RPMI7951 (cell line): Measurements from ENCODE around the gene EGFR. TPM values are rescaled to one million over a fixed set of nuclear protein-coding genes. Genes with fewer than 3 reads are reported as not detected.
"Not testable (repeated sequence)": the region's sequence is repeated elsewhere in the genome, so short reads cannot be mapped to it uniquely, and the experiment has no call there.

Experiments
- DNase-seq: peaks from one replicate; pipeline ENCODE4 v3.0.0-alpha.2; 2012; ENCODE audit warnings: low read depth
- total RNA-seq: library from RNA; depleted of rRNA; stranded (reverse); fragments of >200 nt; shearing (Covaris generic); gene quantifications from 2 replicates; pipeline ENCODE4 v1.2.3, GENCODE V29; 2014

The EGFR gene
- total RNA-seq, 1 experiment from 2014 or later: 40.9 TPM

DNA sequence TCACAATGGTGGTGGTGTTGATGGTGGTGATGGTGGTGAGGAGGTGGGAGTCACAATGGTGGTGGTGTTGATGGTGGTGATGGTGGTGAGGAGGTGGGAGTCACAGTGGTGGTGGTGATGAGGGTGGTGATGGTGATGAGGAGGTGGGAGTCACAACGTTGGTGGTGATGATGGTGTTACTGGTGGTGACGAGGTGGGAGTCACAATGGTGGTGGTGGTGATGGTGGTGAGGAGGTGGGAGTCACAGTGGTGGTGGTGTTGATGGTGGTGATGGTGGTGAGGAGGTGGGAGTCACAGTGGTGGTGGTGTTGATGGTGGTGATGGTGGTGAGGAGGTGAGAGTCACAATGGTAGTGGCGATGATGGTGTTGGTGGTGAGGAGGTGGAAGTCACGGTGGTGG lies 148.5 kb downstream of the EGFR start:
- DNase-seq: not testable (repeated sequence)

DNA sequence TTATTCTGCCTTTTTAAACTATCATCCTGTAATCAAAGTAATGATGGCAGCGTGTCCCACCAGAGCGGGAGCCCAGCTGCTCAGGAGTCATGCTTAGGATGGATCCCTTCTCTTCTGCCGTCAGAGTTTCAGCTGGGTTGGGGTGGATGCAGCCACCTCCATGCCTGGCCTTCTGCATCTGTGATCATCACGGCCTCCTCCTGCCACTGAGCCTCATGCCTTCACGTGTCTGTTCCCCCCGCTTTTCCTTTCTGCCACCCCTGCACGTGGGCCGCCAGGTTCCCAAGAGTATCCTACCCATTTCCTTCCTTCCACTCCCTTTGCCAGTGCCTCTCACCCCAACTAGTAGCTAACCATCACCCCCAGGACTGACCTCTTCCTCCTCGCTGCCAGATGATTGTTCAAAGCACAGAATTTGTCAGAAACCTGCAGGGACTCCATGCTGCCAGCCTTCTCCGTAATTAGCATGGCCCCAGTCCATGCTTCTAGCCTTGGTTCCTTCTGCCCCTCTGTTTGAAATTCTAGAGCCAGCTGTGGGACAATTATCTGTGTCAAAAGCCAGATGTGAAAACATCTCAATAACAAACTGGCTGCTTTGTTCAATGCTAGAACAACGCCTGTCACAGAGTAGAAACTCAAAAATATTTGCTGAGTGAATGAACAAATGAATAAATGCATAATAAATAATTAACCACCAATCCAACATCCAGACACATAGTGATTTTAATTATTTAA lies 151.7 kb downstream of the EGFR start:
- DNase-seq: no peak

DNA sequence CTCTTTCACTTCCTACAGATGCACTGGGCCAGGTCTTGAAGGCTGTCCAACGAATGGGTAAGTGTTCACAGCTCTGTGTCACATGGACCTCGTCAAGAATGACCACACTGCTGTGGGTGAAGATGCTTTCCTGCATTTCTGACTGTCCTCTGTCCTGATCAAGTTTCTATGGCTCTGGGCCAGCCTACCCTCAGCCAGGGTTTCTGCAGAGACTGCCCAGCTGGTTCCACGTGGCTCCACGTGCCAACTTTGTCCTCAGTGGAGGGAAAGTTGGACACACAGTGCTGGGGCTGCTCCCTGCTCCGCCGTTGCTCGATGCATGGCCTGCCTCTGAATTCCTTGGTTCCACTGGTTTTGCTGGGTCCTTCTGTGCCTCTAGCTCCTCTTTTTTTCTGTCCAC lies 152.3 kb downstream of the EGFR start:
- peak; percentile 38 for DNase-seq

DNA sequence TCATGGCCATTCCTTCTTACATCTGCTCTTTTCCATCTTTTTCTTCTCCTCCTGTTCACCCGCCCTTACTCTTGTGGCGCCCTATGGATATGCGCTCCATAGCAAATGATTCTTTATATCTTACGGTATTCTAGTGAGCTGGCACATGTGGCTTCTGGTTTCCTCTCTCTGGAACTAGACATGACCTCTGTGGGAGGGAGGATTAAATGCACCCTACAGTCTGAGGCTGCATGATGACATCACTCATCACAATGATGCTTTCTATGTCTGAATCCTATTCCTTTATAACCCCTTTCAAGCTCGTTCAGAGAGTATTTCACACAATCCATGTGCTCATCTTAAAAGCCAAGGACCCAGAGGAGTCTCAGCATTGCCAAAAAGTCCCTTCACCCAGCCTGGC lies 153.3 kb downstream of the EGFR start:
- DNase-seq: peak; percentile 40

DNA sequence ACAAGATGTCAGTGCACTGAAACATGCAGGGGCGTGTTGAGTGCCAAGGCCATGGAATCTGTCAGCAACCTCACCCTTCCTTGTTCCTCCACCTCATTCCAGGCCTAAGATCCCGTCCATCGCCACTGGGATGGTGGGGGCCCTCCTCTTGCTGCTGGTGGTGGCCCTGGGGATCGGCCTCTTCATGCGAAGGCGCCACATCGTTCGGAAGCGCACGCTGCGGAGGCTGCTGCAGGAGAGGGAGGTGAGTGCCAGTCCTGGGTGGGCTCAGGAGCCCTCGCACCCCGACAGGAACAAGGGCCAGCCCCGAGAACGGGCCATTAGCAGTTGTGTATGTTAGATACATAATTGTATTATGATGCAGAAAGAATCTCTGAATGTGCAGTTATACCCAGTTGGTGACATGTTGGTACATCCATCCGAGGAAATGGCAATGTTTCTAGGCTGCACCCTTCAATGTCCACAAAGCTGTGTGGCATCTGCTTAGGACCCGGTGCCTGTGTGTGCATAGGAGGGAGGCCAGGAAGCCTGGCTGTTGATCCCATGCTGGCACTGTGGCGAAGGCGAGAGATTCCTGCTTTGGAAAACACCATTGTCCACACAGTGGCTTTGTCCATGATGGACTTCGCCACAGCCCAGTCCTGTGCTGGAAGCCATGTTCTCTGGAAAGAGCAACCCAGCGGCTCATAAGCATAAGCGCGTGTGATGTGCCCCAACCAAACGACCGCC lies 154.2 kb downstream of the EGFR start:
- DNase-seq: no peak

DNA sequence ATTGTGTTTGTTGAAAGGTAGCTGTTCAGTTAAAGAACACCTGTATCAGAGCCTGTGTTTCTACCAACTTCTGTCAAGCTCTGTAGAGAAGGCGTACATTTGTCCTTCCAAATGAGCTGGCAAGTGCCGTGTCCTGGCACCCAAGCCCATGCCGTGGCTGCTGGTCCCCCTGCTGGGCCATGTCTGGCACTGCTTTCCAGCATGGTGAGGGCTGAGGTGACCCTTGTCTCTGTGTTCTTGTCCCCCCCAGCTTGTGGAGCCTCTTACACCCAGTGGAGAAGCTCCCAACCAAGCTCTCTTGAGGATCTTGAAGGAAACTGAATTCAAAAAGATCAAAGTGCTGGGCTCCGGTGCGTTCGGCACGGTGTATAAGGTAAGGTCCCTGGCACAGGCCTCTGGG lies 154.9 kb downstream of the EGFR start:
- no peak for DNase-seq

DNA sequence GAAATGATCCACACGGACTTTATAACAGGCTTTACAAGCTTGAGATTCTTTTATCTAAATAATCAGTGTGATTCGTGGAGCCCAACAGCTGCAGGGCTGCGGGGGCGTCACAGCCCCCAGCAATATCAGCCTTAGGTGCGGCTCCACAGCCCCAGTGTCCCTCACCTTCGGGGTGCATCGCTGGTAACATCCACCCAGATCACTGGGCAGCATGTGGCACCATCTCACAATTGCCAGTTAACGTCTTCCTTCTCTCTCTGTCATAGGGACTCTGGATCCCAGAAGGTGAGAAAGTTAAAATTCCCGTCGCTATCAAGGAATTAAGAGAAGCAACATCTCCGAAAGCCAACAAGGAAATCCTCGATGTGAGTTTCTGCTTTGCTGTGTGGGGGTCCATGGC lies 155.6 kb downstream of the EGFR start:
- no peak for DNase-seq

DNA sequence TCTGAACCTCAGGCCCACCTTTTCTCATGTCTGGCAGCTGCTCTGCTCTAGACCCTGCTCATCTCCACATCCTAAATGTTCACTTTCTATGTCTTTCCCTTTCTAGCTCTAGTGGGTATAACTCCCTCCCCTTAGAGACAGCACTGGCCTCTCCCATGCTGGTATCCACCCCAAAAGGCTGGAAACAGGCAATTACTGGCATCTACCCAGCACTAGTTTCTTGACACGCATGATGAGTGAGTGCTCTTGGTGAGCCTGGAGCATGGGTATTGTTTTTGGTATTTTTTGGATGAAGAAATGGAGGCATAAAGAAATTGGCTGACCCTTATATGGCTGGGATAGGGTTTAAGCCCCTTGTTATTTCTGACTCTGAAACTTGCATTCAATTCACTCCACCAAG lies 156.0 kb downstream of the EGFR start:
- DNase-seq: no peak

DNA sequence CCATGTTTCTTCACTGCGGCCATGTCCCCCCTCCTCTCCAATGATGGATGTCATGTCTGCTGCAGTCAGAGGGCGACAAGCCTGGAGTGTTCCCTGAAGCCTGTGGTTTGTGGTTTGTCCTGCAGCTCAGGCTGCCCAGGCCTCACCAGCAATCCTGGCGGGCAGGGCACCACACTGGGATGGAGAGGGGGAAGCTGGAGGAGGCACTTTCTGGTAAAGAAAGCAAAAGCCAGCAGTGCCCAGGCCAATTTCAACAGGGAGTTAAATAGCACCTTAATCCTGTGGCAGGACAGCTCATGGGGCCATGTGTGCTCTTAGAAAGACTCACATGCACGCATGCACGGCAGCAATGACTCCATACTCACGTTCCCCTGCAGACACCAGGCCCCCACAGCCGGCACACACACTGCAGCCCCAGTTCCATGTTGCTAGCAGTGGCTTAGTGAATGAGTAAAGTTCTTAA lies 158.3 kb downstream of the EGFR start:
- peak; percentile 90 for DNase-seq

DNA sequence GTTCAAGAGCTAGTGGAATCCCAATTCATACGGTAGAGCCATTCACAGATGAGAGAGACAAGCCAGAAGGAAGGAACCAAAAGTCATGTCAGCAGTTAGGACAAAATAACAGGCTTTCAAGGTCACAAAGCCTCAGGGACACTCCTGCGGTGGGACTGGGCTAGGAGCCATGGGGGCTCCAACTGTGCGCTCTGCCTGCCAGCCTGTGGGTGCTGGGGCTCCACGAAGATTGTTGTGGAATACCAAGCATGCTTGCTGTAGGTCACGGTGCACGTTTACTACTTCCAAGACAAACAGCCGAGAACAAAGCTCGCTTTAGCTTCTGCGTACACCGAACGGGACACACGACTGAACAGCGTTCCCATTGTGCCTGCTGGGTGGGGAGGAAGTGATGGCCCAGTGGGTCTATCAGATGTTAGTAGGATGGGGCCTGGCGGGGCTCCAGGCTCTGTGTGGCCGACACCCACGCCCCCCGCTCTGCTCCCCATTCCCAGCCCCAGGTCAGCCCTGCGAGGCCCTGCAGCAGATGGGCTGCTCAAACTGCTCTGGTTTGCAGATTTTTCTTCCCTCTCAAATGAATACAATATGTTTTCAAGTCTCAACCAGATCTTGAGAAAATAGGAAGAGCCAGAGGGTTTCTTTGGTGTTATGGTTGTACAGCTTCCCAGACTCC lies 158.9 kb downstream of the EGFR start:
- peak; percentile 95 for DNase-seq

DNA sequence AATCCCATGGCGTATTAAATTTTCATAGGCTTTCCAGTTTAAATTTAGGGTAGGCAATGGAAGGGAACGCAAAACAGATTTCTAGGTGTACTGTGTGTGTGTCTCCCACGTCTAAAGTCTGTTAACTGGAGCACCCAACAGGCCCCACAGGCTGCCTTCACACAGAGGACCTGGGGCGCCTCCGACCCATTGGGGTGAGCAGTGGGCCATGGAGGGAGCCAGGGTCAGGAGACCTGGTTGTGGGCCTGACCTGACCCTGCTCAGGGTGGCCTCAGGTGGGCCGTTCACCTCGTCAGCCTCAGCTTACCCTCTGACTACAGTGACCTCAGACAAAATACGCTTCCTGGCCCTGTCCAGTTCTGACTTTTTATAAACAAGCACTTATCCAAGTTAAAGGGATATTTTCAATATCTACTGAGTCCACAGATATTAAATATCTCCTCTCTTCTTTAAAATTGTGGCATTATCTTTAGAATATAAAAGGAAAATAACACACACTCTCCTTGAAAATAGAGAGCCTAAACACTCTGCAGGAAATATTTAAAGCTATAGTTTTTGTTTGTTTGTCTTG lies 159.6 kb downstream of the EGFR start:
- no peak for DNase-seq

DNA sequence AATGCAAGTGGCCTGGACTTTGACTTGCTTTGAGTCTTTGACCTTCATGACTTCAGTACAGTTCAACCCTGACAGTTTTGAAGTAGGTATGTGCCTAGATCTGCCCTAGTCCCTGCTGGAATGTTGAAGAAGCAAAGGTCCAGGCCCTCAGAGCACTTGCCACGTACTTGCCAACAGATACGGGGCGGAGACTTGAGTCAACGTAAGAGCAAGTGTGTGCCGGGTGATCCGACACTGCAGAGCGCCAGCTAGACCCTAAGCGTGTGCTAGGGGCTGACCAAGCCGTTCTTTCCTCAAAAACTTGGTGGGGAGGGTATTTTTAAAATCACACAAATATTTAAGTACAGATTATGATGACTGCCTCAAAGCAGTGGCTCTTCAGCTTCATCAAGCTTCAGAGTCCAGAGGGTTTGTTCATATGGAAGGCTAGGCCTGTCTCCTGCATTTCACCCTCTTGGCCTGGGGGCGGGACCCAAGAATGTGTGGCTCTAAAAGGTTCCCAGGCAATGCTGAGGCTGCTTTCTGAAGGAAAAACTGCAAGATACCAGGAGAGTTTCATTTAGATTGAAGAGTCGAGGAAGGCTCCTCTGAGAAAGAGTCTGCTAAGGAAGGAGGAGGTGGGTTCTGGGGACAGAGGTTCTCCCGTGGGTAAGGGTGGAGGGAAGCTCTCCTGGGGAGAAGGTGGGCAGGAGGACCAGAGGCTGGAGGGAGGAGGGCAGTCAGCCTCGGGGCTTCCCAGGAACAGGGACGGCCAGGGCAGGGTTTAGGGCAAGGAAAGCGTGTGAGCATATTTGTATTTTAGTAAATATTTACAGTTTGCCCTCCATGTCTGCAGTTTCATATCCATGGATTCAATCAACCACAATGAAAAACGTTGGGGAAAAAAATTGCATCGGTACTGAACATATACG lies 160.3 kb downstream of the EGFR start:
- DNase-seq: no peak

DNA sequence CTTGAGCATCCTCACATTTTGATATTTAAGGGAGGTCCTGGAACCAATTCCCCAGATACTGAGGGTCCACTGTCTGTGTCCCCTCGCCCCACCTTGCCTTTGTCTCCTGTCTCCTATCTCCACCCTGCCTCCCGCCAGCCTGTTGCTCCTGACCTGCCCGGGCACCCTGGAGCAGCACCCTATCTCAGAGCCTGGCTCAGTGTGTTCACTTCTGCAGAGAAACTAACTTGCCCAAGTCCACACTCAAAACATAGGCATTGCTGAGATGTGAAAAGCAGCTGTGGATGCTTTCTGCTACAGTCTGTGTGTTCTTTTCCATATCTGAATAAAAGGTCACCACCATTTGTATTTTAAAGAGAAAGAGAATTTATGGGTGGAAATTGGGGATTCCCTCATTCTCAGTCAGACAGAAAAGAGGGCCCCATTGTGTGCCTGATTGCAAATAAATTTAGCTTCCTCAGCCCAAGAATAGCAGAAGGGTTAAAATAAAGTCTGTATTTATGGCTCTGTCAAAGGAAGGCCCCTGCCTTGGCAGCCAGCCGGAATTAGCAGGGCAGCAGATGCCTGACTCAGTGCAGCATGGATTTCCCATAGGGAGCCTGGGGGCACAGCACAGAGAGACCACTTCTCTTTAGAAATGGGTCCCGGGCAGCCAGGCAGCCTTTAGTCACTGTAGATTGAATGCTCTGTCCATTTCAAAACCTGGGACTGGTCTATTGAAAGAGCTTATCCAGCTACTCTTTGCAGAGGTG lies 161.3 kb downstream of the EGFR start:
- peak; percentile 91 for DNase-seq

DNA sequence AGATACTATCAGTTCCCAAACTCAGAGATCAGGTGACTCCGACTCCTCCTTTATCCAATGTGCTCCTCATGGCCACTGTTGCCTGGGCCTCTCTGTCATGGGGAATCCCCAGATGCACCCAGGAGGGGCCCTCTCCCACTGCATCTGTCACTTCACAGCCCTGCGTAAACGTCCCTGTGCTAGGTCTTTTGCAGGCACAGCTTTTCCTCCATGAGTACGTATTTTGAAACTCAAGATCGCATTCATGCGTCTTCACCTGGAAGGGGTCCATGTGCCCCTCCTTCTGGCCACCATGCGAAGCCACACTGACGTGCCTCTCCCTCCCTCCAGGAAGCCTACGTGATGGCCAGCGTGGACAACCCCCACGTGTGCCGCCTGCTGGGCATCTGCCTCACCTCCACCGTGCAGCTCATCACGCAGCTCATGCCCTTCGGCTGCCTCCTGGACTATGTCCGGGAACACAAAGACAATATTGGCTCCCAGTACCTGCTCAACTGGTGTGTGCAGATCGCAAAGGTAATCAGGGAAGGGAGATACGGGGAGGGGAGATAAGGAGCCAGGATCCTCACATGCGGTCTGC lies 162.2 kb downstream of the EGFR start:
- DNase-seq: no peak

DNA sequence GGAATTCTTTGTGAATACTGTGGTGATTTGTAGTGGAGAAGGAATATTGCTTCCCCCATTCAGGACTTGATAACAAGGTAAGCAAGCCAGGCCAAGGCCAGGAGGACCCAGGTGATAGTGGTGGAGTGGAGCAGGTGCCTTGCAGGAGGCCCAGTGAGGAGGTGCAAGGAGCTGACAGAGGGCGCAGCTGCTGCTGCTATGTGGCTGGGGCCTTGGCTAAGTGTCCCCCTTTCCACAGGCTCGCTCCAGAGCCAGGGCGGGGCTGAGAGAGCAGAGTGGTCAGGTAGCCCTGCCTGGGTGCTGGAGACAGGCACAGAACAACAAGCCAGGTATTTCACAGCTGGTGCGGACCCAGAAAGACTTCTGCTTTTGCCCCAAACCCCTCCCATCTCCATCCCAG lies 162.9 kb downstream of the EGFR start:
- DNase-seq: no peak

DNA sequence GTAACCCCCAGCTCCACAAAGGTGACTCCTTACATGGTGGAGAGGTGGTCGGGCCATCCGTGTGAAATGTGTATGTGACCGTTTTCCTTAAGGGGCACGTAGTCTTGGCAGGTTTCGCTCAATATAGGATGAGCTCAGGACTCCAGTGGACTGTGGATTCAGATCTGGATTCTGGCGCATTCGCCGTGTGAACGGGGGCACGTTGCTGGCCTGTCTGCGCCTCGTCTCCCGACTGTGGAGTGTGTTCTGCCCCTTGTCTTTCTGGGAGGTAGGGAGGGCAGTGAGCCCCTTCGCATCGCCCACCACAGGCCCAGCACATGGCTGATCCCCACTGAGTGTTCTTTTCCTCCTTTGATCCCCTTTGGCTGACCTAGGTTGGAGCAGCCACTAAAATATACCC lies 165.1 kb downstream of the EGFR start:
- no peak for DNase-seq

DNA sequence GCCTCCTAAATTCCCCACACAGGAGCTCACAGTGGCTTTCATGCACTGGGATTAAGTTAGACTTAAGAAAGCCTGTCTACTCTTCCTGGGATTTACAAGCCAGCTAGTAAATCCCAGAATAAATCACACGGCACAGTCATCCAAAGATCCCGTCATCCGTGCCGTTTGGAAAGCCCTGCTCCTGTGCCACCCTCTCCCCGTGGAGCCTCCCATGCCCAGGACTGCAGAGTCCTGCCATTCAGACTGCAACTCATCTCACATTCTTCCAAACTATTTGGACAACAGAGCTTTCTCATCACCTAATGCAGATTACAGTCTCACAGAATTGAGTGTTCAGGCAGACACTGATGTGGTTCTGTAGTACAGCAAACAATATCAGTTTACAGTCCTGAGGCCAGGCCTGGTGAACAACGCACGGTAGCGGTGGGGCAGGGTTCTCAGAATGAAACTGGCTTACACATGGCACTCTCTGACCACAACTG lies 166.5 kb downstream of the EGFR start:
- DNase-seq: peak; percentile 91

DNA sequence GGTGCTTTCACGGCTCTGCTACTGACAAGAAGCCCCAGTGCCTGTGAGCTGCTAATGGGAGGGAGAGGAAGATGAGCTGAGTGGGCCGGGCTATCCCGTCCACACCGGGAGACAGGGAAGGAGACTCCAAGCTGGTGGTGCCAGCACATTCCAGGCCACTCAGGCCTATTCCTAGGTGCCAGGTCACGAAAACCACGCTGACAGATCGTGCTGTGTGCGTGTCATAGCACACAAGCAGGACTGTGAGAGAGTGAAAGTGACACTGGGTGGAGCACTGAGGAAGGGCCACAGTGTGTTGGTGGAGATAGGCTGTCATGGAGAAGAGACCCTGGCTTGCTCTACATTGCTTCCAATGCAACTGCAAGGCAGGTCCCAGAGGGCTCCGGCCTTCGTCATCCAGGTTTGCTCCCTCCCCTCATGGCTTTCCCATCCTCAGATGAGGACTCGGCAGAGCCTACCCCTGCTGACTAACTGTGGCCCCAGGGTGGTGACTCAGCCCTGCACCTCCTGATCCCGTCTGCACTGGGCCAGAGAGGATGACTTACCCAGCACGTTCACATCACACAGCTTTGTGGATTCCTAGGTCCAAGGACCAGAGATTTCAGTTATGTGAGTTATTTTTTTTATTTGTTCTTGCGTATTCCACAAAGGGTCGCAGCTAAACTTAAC lies 167.3 kb downstream of the EGFR start:
- peak; percentile 100 for DNase-seq

DNA sequence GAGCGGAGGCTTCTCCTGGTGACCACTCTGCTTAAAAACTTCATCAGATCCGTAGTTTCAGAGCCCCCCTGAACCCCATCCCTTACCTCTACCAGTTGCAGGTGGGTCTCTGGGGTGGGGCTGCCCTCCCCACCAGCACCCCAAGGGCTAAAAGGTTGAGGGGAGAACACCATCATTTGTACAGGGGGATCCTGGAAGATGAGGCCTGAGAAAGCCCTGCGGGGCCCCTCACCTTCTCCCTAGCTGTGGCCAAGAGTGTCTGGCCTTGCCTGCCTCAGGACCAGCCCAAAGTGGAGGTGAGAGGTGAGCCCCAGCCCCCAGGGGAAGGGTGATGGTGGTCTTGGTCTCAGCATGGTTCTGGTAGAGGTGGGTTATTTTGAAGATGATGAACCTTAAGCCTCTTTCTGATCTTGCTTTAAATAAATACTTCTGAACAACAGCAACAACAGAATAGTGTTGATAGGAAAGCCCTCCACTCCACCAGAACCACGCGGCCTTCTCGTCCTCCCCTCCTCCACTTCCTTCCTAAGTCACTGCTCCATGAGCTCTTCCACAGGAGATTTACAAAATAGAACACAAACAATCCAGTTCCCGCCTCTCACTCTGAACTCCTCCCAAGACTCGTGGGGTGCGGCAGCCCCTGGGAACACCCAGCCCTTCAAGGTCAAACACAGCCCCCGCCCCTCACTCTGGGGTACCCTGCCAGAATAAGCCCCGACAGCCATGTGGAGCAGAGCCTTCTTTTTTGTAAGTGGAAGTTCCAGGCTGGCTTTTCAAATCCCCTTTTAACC lies 169.1 kb downstream of the EGFR start:
- DNase-seq: no peak
